Esophagus mucosa (tissue), 1 donor: ENCODE data around the gene MTHFD1. TPM values are rescaled to one million over a fixed set of nuclear protein-coding genes. Genes with fewer than 3 reads are reported as not detected.

Source experiments
- ATAC-seq: fragments of 200-7000 bp; cut with Tn5 transposase; one replicate; pipeline ENCODE4 v1.9.1; 2020
- total RNA-seq: library from RNA; stranded (reverse); gene quantifications from one replicate; pipeline ENCODE4 v1.2.4, GENCODE V29; 2023
- donor health status: DM: yes; HTN: yes; CAD: no.

MTHFD1 gene
- total RNA-seq, 1 donor from 2014 or later = 76.0 TPM

DNA sequence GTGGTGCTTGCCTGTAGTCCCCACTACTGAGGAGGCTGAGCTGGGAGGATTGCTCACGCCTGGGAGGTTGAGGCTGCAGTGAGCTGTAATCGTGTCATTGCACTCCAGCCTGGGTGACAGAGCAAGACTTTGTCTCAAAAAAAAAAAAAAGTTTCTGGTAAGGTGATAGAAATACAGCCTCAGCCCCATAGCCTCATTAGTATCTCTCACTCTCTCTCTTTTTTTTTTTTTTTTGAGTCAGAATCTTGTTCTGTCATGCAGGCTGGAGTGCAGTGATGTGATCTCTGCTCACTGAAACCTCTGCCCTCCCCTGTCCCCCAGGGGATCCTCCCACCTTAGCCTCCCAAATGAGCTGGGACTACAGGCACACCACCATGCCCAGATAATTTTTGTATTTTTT lies 19.2 kb downstream of the MTHFD1 start:
- ATAC-seq = no peak

DNA sequence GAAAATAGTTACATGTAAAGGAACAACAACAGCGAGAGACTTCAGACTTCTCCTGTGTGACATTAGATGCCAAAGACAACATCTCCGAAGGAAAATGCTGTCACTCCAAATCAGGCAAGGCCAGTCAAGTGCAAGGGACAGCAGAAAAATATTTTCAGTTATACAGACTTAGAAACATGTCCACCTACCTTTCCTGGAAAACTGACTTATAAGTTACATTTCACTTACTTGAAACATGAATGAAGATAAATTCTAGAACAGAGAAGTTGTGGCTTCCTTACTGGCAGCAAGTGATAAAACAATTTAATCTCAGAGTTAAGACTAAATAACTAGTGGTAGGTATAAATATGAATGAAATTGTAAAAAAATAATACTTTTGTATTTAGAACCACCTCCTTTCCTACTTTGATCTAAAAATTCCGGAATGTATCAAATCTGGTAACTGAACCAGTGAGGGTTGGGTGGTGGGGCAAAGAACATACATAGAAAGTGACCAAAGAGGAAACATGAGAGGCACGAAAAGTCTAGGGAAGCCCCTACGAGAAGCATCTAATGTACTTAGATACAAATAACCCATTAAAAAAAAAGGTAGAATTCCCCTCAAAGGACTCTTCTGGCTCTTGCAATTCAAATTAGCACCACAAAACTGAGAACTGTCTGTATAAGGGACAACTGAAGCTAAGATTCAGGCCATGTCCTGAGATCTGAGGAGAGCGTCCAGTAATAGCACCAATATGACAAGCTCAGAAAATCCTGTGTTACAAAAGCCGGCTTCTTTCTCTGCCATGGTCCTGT lies 21.2 kb downstream of the MTHFD1 start:
- ATAC-seq = no peak

DNA sequence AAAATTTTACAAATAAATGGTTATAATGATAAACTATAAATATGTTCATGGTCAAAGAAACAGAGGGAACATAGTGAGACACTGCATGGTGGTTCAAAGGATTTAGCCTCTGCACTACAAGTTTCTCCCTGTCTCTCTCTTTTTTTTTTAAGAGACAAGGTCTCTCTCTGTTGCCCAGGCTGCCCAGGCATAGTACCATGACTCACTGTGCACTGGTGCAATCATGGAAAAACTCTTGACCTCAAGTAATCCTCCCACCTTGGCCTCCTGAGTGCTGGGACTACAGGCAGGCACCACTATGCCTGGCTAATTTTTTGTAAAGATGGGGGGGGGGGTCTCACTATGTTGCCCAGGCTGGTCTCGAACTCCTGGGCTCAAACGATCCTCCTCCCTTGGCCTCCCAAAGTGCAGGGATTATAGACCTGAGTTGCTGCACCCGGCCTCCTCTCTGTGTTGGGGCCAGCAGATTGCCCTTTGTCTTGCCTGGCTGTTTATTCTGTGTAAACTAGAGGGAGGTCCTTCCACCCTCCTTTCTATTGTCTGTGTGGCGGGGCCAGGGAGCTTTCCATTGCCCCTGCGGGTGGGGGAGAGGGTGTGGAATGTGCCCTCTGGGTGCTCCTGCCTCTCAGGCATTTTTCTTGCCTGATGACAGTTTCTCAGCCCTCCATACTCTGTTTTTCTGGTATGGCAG lies 22.1 kb downstream of the MTHFD1 start:
- no peak for ATAC-seq

DNA sequence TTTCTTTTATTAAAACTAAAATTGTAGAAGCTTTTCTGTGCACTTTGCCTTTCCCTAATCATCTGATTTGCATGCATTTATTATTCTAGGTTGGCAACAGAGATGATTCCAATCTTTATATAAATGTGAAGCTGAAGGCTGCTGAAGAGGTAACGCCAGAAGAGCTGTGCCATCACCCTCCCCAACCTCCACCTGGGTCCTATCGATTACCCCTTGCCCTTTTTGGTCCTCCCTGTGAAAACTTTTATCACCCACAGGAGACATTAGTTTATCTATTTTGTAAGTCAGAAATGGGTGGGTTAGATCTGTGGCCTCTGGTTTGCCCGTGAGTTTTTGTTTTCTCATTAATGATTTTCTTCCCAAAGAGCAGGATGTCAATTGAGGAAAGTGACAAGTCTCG lies 22.8 kb downstream of the MTHFD1 start:
- ATAC-seq = no peak

DNA sequence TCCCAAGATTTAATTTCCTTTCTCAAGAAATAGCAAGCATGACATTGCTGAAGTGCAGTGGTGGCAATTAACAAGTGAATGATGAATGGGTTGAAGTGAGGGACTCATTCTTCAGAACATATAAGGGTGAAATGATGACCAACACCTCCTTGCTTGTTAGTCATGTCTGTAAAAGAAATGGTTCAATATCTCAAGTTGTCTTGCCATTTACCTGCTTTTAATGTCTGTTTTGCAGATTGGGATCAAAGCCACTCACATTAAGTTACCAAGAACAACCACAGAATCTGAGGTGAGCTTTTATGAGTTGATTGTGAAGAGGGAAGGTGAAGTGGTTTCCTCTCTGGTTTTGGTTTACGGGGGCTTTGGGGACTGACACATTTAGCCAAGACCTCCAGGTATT lies 24.1 kb downstream of the MTHFD1 start:
- no peak for ATAC-seq

DNA sequence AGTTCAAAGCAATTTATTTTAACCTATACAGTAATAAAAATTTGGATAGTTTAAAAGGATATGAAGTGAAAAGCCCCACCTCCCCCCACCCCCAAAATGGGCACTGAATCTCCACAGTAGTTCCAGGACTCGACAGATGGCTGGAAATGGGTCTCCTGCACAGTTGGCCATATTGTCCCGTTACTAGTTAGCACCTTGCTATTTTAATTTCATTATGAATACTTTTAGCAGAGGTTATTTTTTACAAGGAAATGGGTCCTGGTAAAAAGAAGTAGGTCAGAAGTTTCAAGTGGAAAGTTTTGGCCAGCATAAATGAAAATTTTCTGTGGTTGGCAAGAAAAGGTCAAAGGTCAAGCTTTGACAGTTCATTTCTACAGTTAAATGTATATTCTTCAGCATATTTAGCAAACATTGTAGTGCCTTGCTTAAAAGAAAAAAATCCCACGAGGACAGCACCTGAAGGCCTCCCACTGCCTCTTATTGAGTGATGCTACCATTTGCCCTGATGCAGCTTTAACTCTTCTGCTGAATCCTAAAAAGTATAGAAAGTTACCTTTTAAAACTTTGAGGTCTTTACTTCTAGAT lies 28.3 kb downstream of the MTHFD1 start:
- no peak for ATAC-seq

DNA sequence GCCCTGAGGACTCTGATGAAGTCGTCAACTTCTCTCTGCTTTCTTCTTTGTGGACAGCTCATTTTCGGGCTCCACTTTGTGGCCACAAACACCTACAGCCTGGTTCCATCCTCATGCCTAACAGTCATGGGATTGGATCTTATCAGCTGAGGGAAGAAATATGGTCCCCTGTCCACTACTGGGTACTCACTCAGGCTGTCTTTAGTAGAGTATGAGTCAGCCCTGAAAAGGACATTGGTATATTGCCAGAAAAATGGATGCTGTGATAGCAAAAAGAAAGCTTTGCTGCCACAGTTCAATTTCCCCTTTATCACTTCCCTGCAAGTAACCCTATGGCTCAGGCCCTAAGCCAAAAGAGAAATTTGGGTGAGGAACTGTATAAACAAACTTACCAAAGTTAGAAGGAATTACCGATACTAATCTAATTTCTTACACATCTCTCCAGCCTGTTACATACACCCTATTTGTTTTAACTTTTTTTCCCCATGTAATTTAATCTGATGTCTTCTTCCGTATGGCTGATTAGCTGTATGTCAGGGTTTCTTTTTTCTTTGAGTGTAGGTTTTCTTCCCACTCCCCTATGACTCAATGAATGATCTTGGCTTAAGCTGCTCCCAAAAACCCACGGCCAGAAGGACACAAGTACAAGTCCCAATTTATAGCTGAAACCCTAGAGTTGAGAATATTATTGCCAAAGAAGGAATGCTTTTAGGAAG lies 29.1 kb downstream of the MTHFD1 start:
- no peak for ATAC-seq

DNA sequence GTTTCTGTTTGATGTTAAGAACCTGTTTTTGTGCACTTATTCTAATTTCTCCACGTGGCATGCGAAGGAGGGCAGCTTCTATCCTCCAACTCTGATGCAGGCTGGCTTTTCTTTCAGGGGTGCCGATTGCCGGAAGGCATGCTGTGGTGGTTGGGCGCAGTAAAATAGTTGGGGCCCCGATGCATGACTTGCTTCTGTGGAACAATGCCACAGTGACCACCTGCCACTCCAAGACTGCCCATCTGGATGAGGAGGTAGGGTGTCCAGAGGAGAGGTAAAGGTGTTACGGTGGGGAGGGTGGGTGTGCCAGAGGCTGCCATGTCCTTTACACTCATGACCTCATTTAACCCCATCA lies 29.6 kb downstream of the MTHFD1 start:
- ATAC-seq = no peak

DNA sequence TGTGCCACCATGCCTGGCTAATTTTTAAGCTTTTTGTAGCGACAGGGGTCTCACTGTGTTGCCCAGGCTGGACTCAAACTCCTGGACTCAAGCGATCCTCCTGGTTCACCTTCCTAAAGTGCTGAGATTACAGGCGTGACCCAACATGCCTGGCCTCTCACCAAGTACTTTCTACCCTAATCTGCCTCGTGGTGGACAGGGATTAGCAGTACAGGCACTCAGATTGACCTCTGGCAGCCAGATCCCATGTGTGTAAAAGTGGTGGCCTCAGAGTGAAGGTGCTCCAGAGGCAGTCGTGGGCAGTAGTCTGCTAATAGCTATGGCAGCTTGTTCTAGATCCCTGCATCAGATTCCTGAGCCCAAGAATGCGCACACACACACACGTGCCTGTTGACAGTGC lies 30.9 kb downstream of the MTHFD1 start:
- no peak for ATAC-seq

DNA sequence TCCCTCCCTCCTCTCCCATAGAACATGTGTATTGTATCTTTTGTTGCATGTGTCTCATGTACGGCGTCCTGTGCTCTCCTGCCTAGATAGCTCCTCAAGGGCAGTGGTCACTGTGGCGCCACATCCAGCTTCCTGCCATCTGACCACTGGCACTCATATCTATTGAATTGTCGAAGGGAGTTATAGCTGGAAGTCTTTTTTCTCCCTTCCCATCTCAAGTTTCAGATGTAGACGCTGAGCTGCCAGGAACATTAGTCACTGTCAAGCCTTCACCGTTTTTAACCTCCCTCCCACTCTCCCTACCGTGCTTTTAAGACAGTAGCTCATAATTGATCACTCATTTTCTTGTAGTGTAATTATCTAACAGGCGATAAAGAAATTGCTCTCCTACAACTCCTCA lies 33.0 kb downstream of the MTHFD1 start:
- no peak for ATAC-seq

DNA sequence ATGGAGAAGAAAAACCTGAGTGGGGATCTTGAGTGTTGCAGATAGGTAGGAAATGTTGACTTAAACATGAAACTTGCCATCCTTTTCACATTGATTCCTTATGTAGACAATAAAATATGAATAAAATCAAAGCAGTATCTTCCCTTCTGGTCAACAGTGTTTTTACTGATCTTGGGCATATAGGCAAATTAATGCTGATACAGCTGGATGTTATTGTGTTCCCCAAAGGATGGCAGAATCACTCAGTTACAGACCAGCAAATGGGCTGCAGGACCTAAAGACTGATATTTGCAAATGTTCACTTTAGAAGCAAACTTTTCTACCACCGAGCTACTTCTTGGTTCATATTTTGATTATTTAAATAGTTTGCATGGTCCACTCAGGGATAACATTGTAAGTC lies 33.9 kb downstream of the MTHFD1 start:
- ATAC-seq = no peak

DNA sequence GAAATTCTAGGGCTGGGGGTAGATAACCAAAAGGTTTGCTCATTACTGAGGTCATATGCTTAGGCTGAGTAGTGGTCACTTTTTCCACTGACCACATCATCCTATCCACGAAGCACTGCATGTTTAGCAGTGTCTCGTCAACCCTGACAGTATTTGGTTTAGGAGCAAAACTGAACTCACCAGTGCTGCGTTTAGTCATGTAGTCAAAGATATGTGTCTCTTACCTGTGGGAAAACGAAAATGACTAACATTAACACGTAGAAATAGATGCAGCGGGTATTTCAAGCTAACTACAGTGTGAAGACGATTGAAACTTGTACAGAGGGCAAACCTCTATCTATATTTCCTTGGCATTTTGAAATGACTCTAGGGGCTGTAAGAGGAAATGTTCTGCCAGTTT lies 34.6 kb downstream of the MTHFD1 start:
- no peak for ATAC-seq

DNA sequence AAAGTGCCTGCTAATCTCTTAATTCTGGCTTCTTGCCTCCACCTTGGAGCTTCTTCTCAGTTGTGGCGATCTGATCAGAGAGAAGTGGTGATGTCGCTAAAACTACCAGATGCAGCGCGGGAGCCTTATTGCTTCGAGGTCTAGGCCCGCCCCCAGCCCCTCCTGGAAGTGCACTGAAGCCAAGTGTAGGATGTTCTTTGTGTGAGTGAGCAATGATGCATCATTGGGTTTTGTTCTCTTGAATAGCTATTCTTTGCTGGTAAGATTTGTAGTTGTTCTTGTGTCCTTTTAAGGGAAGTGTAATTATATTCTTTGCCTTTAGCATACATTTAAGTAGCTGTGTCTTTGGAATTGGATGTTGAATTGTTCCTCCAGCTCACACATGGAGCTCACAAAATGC lies 35.8 kb downstream of the MTHFD1 start:
- ATAC-seq = peak; percentile 78

DNA sequence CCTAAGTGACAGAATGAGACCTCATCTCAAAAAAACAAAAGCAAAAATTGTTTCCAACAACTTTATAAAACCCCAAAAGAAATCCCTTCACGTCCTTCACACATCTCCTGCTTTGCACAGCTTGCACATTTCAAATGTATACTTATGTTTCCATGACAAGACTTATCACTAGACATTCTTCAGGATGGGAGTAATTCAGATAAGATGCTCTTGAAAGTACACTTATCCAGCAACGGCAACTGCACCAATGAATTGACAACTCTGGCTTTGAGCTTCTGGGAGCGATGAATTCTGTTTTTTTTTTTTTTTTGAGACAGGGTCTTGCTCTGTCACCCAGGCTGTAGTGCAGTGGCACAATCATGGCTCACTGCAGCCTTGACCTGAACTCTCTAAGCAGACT lies 46.4 kb downstream of the MTHFD1 start:
- ATAC-seq = no peak

DNA sequence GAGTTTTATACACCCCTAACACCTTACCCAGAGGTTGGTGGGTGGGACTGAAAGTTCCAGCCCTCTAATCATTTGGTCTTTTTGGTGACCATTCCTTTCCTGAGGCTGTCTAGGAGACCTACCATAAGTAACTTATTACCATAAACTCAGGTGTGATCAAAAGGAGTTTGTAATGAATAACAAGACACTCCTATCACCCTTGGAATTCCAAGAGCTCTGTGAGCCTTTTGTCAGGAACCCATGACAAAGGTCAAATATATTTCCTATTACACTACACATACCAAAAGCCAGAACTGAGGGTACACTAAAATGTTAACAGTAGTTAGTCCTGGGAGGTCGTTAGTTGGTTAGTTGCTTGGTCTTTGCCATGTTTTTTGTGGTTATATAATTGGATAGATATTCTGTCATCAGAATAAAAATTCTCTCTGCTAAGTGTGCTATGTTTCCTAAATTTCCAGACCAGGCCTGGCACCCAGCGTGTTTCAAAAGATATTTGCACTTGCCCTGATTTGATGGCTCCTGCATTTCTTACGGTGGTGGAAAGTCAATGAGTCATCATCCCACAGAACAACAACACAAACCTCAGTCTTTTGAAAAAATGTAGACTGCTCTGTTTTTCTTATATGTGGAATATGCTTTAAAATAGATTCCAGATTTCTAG lies 50.2 kb downstream of the MTHFD1 start:
- ATAC-seq = no peak

DNA sequence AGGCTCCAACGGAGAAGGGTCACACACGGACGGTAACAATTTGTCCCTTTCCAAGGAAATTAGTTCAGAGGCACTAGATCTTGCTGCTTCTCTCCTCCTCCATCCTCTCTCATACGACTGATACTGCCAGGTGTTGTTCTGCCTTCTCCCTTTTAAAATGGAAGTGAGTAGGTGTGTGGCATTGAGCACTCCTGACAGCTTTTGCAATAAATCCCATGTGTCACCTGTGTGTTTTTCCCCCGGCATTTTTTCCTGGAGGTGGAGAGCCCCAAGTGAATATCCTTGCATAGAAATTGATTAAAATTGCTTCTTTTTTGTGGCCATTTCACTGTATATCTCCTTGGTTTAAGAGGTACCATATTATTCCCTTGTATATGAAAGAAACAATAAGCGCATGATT lies 51.0 kb downstream of the MTHFD1 start:
- ATAC-seq = no peak

DNA sequence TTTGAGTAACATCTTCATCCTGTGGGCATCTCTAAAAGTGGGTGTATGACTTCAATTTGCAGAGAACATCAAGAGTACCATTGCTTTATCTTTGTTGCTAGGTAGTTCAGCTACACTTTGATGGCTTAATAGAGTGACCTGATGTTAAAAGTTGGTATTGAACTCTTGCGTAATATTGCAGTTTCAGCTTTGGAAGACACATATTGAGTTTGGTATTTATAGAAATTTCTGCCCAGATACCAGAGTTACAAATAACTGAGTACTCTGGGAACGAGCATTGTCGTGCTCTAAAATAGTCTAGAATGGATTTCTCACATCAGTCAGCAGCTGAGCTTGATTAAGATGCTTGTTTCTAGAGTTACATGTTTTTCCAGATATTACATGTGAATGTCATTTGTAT lies 52.3 kb downstream of the MTHFD1 start:
- ATAC-seq = no peak

DNA sequence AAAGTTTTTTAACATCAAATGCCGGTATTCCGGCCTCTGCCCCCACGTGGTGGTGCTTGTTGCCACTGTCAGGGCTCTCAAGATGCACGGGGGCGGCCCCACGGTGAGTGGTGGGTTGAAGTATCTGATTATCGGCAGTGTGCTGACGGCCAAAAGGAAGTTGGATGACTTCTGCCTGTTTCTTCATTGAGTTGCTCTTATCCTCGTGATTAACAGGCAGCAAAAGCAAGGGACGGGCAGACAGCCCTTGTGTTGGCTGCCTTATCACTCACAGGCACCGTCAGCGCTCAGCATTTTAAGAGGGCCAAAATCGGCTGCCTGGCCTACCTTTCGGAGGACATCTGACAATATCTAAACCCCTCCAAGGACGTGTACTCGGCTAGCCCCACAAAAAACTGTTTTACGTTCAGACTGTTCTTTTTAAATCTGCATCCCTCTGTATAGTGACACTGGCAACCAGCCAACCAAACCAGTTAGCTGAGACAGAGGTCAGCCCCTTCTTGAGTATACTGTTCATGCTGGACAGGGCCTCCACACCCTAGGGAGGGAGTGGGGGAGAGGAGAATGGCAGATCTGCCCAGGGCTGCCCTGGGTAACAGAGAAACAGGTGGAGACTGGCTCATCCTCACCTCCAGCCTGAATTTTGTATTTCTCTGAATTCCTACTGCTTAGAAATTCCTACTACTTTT lies 54.3 kb downstream of the MTHFD1 start:
- no peak for ATAC-seq

DNA sequence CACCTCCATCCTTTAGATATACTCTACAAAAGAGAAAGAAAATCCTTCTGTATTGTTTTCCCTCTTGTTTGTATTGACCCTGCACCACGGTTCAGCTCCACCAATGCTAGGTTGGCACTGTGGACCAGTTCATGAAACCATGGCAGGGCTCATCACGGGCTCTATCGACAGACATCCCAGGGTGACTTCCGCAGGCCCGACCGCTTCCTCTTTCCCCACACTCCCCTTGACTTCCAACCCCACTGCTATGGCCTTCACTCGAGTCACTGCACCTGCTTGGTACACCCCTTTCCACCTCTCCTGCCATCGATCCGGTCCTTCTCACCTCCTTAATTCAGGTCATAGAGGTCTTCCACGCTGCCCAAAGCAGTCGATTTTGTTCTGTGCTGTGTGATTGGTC lies 56.0 kb downstream of the MTHFD1 start:
- peak; percentile 16 for ATAC-seq

DNA sequence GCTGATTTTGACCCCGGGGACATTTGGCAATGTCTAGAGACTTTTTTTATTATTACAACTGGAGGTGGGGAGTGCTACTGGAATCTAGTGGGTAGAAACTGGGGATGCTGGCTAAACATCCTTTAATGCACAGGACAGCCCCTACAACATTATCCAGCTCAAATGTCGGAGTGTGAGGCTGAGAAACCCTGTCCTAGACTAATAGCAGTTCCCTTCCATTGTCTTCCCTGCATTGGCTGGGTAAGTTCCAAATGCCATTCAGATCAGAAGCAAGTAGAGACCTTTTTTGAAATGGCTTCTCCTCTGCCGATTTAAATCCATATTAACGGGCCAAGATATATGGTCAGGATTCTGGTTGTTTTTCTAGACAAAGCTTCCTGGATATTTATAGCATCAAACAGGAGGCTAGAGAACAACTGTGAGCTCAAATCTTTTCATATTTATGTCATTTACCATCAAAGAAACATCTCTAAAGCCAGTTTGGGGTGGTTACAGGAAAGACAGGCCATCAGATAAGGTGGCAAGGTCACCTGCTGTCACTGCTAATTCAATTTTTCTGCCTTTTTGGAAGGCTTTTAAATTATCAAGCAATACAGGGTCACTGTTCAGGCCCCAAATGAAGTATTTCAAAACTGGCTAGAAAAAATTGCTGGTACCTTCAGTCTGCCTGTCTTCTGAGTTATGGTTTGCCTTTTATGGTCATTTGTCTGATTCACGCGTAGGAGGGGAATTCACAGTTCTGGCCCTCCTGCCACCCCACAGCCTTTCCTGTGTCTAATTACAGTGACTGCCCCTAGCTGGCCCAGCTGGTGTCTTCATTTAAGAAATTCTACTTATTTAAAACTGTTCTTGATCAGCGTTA lies 57.1 kb downstream of the MTHFD1 start:
- peak; percentile 37 for ATAC-seq
